ENCODE measurements around the gene OR1I1.

DNA sequence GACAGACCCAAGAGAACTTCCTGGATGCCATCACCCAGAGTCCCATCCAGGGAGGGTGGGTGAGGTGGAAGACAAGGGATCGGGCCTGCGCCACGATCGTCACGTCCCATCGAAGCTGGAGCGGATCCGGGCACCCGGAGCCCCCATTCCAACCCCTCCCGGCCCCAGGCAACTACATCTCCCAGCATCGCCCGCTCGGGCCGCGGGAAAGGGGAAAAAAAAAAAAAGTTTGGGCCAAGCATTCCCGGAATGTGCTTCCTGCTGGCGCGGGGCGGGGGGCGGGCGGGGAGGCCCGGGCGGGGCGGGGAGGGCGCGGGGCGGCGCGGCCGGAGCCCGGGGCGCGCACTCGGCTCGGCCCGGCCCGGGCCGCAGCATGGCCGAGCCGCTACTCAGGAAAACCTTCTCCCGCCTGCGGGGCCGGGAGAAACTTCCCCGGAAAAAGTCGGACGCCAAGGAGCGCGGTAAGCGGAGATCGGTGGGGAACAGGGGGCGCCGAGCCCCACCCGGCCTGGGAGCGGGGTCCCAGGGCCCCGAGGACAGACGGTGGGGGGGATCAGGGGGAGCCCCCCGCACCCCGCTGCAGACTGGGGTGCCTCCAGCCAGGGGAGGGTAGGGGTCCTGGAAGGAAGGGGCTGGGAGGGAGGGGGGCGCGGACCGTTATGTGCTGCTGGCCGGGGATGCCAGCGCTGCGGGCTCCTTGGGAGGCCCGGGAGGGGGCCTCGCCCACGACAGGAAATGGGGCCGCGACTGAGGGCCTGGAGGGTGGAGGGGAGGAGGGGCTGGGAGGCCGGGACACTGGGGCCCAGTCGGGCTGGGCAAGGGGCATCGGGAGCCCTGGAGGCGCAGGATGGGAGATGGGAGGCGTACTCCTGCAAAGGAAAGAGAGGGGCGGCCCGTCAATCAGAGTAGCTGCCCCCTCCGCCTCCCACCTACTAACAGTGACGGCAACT lies 25.3 kb downstream of the OR1I1 start, which contains the start of gene SYDE1:
- TF ChIP-seq, protein P1, sequence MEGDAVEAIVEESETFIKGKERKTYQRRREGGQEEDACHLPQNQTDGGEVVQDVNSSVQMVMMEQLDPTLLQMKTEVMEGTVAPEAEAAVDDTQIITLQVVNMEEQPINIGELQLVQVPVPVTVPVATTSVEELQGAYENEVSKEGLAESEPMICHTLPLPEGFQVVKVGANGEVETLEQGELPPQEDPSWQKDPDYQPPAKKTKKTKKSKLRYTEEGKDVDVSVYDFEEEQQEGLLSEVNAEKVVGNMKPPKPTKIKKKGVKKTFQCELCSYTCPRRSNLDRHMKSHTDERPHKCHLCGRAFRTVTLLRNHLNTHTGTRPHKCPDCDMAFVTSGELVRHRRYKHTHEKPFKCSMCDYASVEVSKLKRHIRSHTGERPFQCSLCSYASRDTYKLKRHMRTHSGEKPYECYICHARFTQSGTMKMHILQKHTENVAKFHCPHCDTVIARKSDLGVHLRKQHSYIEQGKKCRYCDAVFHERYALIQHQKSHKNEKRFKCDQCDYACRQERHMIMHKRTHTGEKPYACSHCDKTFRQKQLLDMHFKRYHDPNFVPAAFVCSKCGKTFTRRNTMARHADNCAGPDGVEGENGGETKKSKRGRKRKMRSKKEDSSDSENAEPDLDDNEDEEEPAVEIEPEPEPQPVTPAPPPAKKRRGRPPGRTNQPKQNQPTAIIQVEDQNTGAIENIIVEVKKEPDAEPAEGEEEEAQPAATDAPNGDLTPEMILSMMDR (conservative IDR thresholded peaks at IDR 0.05; ENCODE audit: low read depth, low read length): no peak
- TF ChIP-seq RAD21 (IDR thresholded peaks at IDR 0.05; ENCODE audit: low read length) (no peak), SMC3 (IDR thresholded peaks at IDR 0.05; ENCODE audit: low read depth, low read length) (no peak), CHD1 (IDR thresholded peaks at IDR 0.05; ENCODE audit: low read depth, low read length) (no peak), MXI1 (IDR thresholded peaks at IDR 0.05; ENCODE audit: borderline replicate concordance, low read depth, low read length) (no peak), POLR2A (IDR thresholded peaks at IDR 0.05; ENCODE audit: low read depth, low read length) (peak; percentile 79), MAZ (IDR thresholded peaks at IDR 0.05; ENCODE audit: borderline replicate concordance, low read depth, low read length) (peak; percentile 71; the same call in 1 of the 2 replicates), RFX5 (IDR thresholded peaks at IDR 0.05; ENCODE audit: low read depth, low read length) (no peak), RCOR1 (IDR thresholded peaks at IDR 0.05; ENCODE audit: insufficient replicate concordance, low read length) (no peak), NFE2L2 (IDR thresholded peaks at IDR 0.05; ENCODE audit: low read depth, low read length) (no peak)
- TF ChIP-seq, protein P2, sequence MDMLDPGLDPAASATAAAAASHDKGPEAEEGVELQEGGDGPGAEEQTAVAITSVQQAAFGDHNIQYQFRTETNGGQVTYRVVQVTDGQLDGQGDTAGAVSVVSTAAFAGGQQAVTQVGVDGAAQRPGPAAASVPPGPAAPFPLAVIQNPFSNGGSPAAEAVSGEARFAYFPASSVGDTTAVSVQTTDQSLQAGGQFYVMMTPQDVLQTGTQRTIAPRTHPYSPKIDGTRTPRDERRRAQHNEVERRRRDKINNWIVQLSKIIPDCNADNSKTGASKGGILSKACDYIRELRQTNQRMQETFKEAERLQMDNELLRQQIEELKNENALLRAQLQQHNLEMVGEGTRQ (IDR thresholded peaks at IDR 0.05; ENCODE audit: low read depth, low read length): no peak

All from IMR-90 (cell line).